ENCODE measurements around the gene HOXA3.

Gene HOXA3

DNA sequence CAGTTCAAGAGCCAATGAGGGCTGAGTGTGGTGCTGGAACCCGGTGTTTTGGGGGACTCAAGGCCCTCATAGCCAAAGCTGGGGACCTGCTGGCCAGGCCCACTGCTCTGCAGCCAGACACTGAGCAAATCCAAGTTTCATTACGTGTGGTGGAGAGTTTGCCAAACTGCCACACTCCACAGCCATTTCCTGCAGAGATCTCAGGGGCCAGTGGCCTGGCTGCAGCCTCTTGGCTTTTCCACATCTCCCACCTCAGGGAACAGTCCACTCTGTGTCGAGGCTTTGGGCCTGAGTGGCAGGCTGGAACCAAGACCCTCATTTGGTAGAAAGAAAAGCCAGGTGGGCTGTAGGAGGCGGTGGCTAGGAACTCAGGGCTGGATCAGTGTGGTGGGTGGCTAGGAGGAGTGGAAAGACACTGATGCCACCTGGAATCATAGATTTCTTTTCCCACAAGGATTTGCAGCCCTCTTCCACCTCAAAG, 29.5 kb upstream of the HOXA3 start:
- H3K4me3 ChIP-seq, result no peak overlapping the region
- H3K27me3 ChIP-seq, result peaks cover 100% of the 10 kb centered on the region in 11 experiments
- no peak overlapping the region for H3K27ac ChIP-seq
- H3K9ac ChIP-seq, result no peak overlapping the region
- TF ChIP-seq Cebpa-rat (IDR thresholded peaks at IDR 0.05), result no peak
- H3K9me3 ChIP-seq (replicated peaks in 1 of 11), result peaks cover 0 to 29% (median 5%) of the 10 kb centered on the region in 11 experiments; a peak in 10 of 22 replicates
- peaks cover 0 to 70% (median 55%) of the 10 kb centered on the region in 11 experiments; a peak in 19 of 22 replicates for H4K20me1 ChIP-seq
- H3K4me2 ChIP-seq, result no peak overlapping the region
- H3K4me1 ChIP-seq, result peaks cover 0 to 29% (median 7%) of the 10 kb centered on the region in 10 experiments; a peak in 9 of 20 replicates
- no peaks in the 10 kb centered on the region for H3K36me3 ChIP-seq

DNA sequence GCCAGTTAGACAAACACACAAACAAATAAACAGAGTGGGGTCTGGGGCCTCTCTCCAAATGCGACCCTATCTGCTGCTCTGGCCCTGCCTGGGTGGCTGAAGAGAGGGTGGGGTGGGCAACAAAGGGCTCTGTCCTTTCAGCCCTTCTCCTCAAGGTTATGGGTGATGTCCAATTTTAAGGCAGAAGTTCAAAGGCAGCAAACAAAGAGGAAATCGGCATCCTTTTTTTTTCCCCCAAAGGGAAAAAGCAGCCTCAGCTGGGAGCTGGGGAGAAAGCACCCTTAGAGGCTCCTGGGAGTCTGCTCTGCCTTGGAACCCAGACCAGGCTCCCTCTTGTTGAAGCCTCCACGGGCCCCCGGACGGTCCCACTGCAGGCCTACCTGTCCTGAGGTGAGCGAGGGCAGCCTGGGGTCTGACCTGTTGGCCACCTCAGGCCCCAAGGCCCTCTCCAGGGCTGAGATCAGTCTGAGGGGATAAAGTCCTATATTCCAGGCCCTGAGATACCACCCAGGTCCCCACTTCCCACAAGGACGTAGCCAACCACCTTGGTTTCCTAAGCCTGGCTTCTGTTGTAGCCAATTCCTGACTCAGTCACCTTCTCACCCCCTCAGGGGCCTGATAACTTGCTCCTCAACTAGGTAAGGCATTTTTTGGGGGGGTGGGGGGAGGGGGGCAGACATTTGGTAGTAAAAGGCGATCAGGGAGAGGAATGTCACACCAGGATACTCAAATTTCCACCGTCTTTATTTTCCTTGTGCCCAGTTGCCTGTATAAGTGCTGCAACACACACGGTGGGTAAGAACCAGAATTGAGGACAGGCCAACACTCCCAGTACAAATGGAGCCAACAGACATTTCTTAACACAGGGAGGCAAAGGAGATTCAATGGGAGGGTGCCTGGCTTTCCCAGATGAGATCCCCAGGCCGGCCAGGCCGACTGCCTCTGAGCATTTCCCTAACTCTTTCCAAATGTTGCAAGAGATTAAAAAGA, 28.3 kb upstream of the HOXA3 start:
- H3K9me3 ChIP-seq (replicated peaks in 1 of 11), result peaks cover 0 to 29% (median 5%) of the 10 kb centered on the region in 11 experiments; a peak in 10 of 22 replicates
- H3K9ac ChIP-seq, result no peak overlapping the region
- H3K4me1 ChIP-seq, result peaks cover 0 to 25% (median 7%) of the 10 kb centered on the region in 10 experiments; a peak in 9 of 20 replicates
- H4K20me1 ChIP-seq, result peaks cover 0 to 65% (median 48%) of the 10 kb centered on the region in 11 experiments; a peak in 19 of 22 replicates
- H3K4me2 ChIP-seq, result no peak overlapping the region
- H3K27me3 ChIP-seq, result peaks cover 100% of the 10 kb centered on the region in 11 experiments
- H3K36me3 ChIP-seq, result no peaks in the 10 kb centered on the region
- no peak for TF ChIP-seq Cebpa-rat (IDR thresholded peaks at IDR 0.05)
- H3K4me3 ChIP-seq, result no peak overlapping the region
- no peak overlapping the region for H3K27ac ChIP-seq

DNA sequence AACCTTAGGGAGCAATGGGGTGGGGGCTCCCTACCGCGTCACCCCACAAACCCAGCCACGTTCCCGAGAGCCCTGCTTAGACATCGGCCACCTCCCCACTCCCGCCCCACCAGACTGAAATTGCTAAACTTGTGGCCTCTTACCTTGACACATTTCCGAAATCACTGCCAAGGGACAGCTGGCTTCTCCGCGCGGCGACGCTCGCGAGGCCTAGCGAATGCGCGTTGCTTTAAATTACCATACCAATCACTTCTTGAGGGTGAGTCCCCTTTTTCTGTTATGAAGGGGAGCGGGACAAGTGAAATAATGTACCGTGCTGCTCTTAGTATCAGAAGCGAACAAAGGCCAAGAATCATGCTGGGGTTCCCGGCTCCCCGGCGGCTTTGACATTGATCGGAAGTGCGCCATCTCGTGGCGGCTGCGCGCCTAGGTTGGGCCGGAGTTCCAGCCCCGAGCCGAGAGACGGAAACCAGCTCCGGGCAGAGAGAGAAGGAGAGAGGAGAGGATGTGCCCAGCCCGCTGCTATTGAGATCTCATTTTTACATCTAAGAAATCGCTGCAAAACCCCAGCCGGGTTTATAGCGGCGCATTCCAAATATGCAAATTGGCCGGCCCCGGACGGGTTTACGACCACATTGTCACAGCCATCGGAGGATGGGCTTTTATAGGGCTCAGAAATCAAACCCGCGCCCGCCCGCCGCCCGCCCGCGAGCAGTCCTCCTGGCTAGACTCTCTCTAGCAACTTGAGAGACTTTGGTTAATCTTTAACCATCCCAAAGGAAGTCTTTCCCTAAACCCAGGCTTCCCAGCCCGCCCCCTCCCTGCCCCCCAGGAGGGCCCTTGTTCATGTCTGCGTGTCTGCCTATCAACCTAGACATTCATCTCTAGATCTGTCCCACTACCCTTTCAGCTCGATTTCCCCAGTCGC, 27.4 kb upstream of the HOXA3 start:
- Histone ChIP-seq H3K27ac (no peak overlapping the region), H3K27me3 (peaks cover 100% of the 10 kb centered on the region in 11 experiments), H3K9ac (no peak overlapping the region), H3K9me3 (replicated peaks in 1 of 11) (peaks cover 0 to 23% (median 5%) of the 10 kb centered on the region in 11 experiments; a peak in 12 of 22 replicates), H4K20me1 (peaks cover 0 to 61% (median 41%) of the 10 kb centered on the region in 11 experiments; a peak in 19 of 22 replicates), H3K36me3 (no peaks in the 10 kb centered on the region), H3K4me1 (peaks cover 0 to 17% (median 6%) of the 10 kb centered on the region in 10 experiments; a peak in 9 of 20 replicates), H3K4me3 (no peak overlapping the region), H3K4me2 (no peak overlapping the region)
- no peak for TF ChIP-seq Cebpa-rat (IDR thresholded peaks at IDR 0.05)

DNA sequence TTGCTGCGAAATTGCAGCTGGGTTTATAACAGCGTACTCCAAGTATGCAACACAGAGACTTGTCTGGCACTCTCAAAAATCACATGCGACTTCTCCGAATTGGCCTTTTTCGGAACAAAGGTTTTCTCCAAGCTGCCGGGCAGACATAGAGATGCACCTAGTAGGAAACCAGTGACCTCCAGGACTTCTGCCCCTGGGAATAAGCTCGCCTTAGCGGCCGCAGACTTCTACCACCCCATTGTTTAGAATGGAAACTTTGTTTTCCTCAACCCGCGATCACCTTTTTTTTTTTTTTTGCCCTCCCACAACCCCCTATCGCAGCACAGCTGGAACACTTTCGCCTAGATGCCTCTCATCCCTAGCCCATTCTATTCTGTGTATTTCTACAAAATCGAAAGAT, 26.6 kb upstream of the HOXA3 start:
- H3K4me3 ChIP-seq, result no peak overlapping the region
- peaks cover 100% of the 10 kb centered on the region in 11 experiments for H3K27me3 ChIP-seq
- no peak overlapping the region for H3K4me2 ChIP-seq

DNA sequence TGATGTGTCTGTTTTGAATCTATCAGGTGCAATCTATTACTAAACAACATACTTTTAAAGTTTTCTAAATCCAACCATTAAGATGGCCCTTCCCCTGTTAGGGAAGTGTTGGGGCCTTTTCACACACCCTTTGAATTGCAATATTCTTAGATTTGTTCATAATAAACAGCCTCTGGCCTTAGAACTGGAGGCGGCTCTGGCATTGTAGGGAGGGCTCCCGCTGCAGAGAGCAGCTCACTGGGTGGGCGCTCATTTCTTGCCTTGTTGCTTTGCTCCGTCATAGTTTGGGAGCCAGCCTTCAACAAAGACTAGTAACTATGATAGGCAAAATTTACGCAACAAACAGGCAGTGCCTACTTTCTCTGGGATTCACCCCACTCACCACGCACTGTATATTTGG, 26.0 kb upstream of the HOXA3 start:
- peaks cover 0 to 3% (median 0%) of the 10 kb centered on the region in 10 experiments; a peak in 4 of 20 replicates for H3K4me1 ChIP-seq
- peaks cover 12 to 31% (median 18%) of the 10 kb centered on the region in 11 experiments for H3K9me3 ChIP-seq (replicated peaks in 1 of 11)
- no peak for TF ChIP-seq Cebpa-rat (IDR thresholded peaks at IDR 0.05)
- no peak overlapping the region for H3K9ac ChIP-seq
- H3K36me3 ChIP-seq, result no peaks in the 10 kb centered on the region
- H3K4me3 ChIP-seq, result no peak overlapping the region
- H3K4me2 ChIP-seq, result no peak overlapping the region
- H4K20me1 ChIP-seq, result peaks cover 0 to 58% (median 41%) of the 10 kb centered on the region in 11 experiments; a peak in 18 of 22 replicates
- peaks cover 100% of the 10 kb centered on the region in 11 experiments for H3K27me3 ChIP-seq
- no peak overlapping the region for H3K27ac ChIP-seq

More for the DNA sequence above, 26.6 kb upstream of the HOXA3 start:
- Histone ChIP-seq H3K9me3 (replicated peaks in 1 of 11) (peaks cover 5 to 25% (median 12%) of the 10 kb centered on the region in 11 experiments), H3K27ac (no peak overlapping the region), H3K9ac (no peak overlapping the region), H3K36me3 (no peaks in the 10 kb centered on the region), H3K4me1 (peaks cover 0 to 10% (median 0%) of the 10 kb centered on the region in 10 experiments; a peak in 6 of 20 replicates), H4K20me1 (peaks cover 0 to 58% (median 41%) of the 10 kb centered on the region in 11 experiments; a peak in 18 of 22 replicates)
- no peak for TF ChIP-seq Cebpa-rat (IDR thresholded peaks at IDR 0.05)

DNA sequence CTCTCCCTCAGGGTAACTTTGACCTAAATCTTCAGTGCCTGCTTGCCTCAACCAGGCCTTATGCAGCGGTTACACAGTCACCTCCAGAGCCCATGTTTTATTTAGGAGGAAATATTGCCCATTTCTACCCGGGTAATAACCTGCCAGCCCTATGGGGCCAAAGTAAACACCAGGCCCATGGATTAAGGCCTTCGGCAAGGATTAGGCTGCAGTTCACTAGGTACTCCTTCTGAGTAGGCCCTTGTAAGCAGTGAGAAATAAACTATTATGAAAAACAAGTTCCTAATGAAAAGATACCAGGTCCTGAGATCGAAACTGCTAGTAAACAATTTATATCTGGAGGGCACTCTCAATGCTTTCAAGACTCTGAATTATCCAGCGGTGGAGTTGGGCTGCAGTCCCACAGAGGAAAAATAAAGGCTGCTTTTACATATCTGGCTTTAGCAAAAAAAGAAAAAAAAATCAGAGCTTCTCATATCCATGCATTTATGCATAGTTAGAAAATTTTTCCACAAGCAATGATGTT, 25.5 kb upstream of the HOXA3 start:
- Histone ChIP-seq H3K9me3 (replicated peaks in 1 of 11) (peaks cover 17 to 36% (median 23%) of the 10 kb centered on the region in 11 experiments), H3K4me1 (peaks cover 0 to 7% (median 0%) of the 10 kb centered on the region in 10 experiments; a peak in 3 of 20 replicates), H4K20me1 (peaks cover 0 to 58% (median 41%) of the 10 kb centered on the region in 11 experiments; a peak in 17 of 22 replicates), H3K27me3 (peaks cover 100% of the 10 kb centered on the region in 11 experiments), H3K27ac (no peak overlapping the region), H3K4me3 (no peak overlapping the region), H3K36me3 (no peaks in the 10 kb centered on the region), H3K9ac (no peak overlapping the region), H3K4me2 (no peak overlapping the region)
- TF ChIP-seq Cebpa-rat (IDR thresholded peaks at IDR 0.05), result no peak

DNA sequence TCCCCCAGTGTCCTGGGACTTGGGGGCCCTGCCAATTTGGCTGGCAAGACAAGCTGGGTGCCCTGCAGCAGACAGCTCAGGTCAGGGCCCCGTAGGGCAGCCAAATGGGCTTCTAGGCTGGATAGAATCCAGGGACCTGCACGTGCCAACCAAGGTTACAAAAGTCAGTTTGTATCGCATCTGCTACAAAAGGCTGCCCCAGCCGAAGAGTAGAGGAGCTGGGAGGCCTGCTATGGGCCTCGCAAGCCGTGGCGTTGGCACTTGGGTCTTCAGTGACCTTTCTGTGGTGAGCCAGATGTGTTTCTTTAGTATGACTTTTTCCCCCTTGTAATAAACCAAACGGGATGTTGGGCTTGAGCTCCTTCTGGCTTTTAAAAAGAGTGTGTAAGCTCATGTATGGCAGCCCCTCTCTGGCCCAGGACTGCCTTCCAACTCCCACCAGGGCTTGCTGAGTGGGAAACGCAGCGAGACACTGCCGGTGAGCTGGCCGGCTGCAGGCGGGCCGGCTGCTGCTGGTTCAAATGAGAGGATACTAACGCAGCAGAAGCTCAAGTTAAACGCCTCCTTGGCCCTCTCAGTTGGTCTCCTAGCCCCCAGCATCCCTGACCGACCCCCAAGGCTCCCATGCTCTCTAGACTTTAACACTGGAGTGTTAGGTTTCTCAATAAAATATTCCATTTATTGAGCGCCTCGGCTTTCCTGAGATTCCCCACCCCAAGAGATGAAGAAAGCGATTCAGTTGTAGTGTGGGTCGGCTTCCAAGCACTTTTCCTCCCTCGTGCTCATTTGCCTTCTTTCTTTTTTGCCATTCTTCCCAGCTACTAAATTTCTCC, 24.8 kb upstream of the HOXA3 start:
- no peak overlapping the region for H3K27ac ChIP-seq
- peaks cover 100% of the 10 kb centered on the region in 11 experiments for H3K27me3 ChIP-seq
- no peaks in the 10 kb centered on the region for H3K36me3 ChIP-seq
- no peak overlapping the region for H3K9ac ChIP-seq
- H3K4me1 ChIP-seq, result peaks cover 0 to 7% (median 0%) of the 10 kb centered on the region in 10 experiments; a peak in 3 of 20 replicates
- H4K20me1 ChIP-seq, result peaks cover 0 to 61% (median 41%) of the 10 kb centered on the region in 11 experiments; a peak in 17 of 22 replicates
- peaks cover 23 to 43% (median 30%) of the 10 kb centered on the region in 11 experiments for H3K9me3 ChIP-seq (replicated peaks in 1 of 11)
- TF ChIP-seq Cebpa-rat (IDR thresholded peaks at IDR 0.05), result no peak
- no peak overlapping the region for H3K4me3 ChIP-seq
- H3K4me2 ChIP-seq, result no peak overlapping the region

All from BLaER1 treated with 17β-estradiol and CSF1 and Interleukin-3, amounts not matched to agents 10 nM and 100 nM (cell line).